ENCODE measurements around the gene PTCSC3.

Gene PTCSC3

DNA sequence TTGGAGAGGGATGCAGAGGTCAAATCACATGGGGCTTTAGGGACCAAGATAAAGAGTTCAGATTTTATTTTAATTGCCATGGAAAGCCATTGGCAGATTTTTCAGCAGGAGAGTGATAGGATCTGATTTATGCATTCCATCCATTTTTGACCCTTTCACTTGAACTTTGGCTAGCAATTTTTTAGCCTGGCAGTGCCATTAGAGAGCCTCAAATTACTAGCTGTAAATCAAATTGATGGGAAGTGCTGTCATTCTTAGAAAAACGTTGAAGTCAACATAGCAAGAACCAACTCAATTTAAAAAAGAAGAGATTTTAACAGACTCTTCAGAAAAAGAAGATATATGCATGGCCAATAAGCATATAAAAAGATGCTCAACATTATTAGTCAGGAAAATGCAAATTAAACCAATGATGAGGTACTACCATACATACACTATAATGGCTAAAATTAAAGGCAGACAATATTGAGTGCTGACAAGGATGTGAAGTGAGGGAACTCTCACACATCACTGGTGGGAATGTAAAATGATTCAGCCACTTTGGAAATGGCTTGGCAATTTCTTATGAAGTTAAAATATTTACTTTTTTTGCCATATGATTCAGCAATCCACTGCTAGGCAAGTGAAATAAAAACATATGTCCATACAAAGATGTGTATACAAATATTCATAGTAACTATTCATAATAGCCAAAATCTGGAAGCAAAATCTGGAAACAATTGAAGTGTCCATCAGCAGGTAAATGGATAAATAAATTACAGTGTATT, 89.7 kb downstream of the PTCSC3 start:
- in situ Hi-C loops (cut with HindIII; ENCODE audit: low sequenced_read_pairs): no loop called here

DNA sequence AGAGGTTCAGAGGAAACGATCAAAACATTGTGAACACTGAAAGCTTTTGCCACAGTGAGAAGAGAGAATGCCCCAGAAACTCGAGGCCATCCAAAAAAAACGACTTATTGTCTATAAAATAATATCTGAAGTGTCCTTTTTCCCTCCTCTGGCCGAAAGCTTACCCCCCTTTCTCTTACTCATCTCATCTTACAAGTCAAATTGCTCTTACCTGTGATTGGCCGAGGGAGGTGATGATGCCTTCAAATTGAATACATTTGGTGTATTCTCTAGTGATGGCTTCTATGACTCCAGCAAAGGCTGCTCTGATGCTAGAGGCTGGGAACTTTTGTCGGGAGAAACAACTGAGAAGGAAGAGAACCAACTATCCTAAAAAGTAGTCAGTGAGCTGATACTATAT, 90.7 kb downstream of the PTCSC3 start:
- in situ Hi-C loops (cut with HindIII; ENCODE audit: low sequenced_read_pairs): no loop called here

Measured in endothelial cell of hepatic sinusoid (primary cell).